PC-9 (cell line): ENCODE results near the gene RBMS2. TPM values are rescaled to one million over a fixed set of nuclear protein-coding genes. Genes with fewer than 3 reads are reported as not detected.

Source experiments
- BruUV-seq: library from RNA; stranded (reverse); fragments of 400-500 nt; replicated peaks from 2 replicates; lab custom pipeline; 2021; lab: Mats Ljungman, UMichigan
- CTCF ChIA-PET: fragments of 300-600 bp; sonication (Branson Sonifier 250); formaldehyde crosslinking; loops from one replicate; lab custom pipeline; 2022; ENCODE audit warnings: antibody characterized with exemption; lab: Charles Lee
- POLR2A ChIA-PET: fragments of 300-600 bp; sonication (Branson Sonifier 250); formaldehyde crosslinking; loops from one replicate; lab custom pipeline; 2022; ENCODE audit warnings: antibody characterized with exemption; ENCODE audit not compliant: unreplicated experiment; lab: Charles Lee
- DNase-seq, 2 experiments: peaks; one replicate each; pipeline versions ENCODE4 v3.0.0 to v3.0.0-alpha.2; 2015 to 2022; ENCODE audit warnings: mixed read lengths in 1 of 2
- H2AFZ ChIP-seq: fragments of 200-600 bp; sonication (generic); 2 replicates; pipeline ENCODE4 v1.8.1; 2017; ENCODE audit warnings: antibody characterized with exemption
- H3F3A ChIP-seq: fragments of 200-600 bp; sonication (generic); 2 replicates; pipeline ENCODE4 v1.8.1; 2017; ENCODE audit warnings: antibody characterized with exemption, mild to moderate bottlenecking, low read depth; ENCODE audit not compliant: insufficient read depth
- H3K27ac ChIP-seq: fragments of 200-600 bp; sonication (generic); 2 replicates; pipeline ENCODE4 v1.6.1; 2016; ENCODE audit warnings: mixed run types
- H3K27me3 ChIP-seq: fragments of 200-600 bp; sonication (generic); 2 replicates; pipeline ENCODE4 v1.6.1; 2016; ENCODE audit warnings: low read depth, mixed run types; ENCODE audit not compliant: insufficient read depth
- H3K36me3 ChIP-seq: fragments of 200-600 bp; sonication (generic); 2 replicates; pipeline ENCODE4 v1.6.1; 2016; ENCODE audit warnings: low read depth, mixed run types
- H3K4me1 ChIP-seq: fragments of 200-600 bp; sonication (generic); replicated peaks from 2 replicates; pipeline ENCODE4 v1.6.1; 2016; ENCODE audit warnings: mixed run types; ENCODE audit not compliant: insufficient read depth
- H3K4me2 ChIP-seq: fragments of 200-600 bp; sonication (generic); 2 replicates; pipeline ENCODE4 v1.6.1; 2017; ENCODE audit warnings: mixed run types
- H3K4me3 ChIP-seq: fragments of 200-600 bp; sonication (generic); 2 replicates; pipeline ENCODE4 v1.6.1; 2016; ENCODE audit warnings: mixed run types
- H3K79me2 ChIP-seq: fragments of 200-600 bp; sonication (generic); 2 replicates; pipeline ENCODE4 v1.6.1; 2017; ENCODE audit warnings: low read depth, mixed run types
- H3K9me2 ChIP-seq: fragments of 200-600 bp; sonication (generic); 2 replicates; pipeline ENCODE4 v1.8.1; 2017; ENCODE audit warnings: mild to moderate bottlenecking; ENCODE audit not compliant: insufficient read depth
- H3K9me3 ChIP-seq: fragments of 200-600 bp; sonication (generic); 2 replicates; pipeline ENCODE4 v1.8.1; 2016; ENCODE audit warnings: low read depth; ENCODE audit not compliant: insufficient read depth
- H4K20me1 ChIP-seq: fragments of 200-600 bp; sonication (generic); 2 replicates; pipeline ENCODE4 v1.8.1; 2017; ENCODE audit not compliant: insufficient read depth
- CTCF ChIP-seq: fragments of 200-600 bp; sonication (generic); conservative IDR thresholded peaks from 2 replicates; pipeline ENCODE4 v1.6.1; 2017; ENCODE audit warnings: mixed run types, antibody characterized with exemption, mild to moderate bottlenecking, moderate library complexity
- EZH2 ChIP-seq: fragments of 200-600 bp; sonication (generic); IDR thresholded peaks from 2 replicates; pipeline ENCODE4 v1.8.0; 2017; ENCODE audit warnings: antibody characterized with exemption, low read depth
- intact Hi-C: fragments of 100-400 bp; cut with micrococcal nuclease; formaldehyde crosslinking; loops from one replicate; pipeline ENCODE4 v1.10.0; 2022; ENCODE audit not compliant: unreplicated experiment
- total RNA-seq: library from RNA; stranded (reverse); gene quantifications from 2 replicates; pipeline ENCODE4 v1.2.3, GENCODE V29; 2021

RBMS2 gene
- total RNA-seq, 1 experiment from 2014 or later: 81.8 TPM

GRCh38 chr12:56633468-56634241, 112.0 kb downstream of the RBMS2 start:
- Histone ChIP-seq H3K9me2 (no peaks in the 10 kb centered on the region), H3K9me3 (no peaks in the 10 kb centered on the region), H3K27ac (peak overlapping the region; percentile 58), H3K4me2 (peak overlapping the region; percentile 100), H3K27me3 (no peaks in the 10 kb centered on the region), H3K79me2 (peaks cover 61% of the 10 kb centered on the region), H3K4me3 (peak overlapping the region; percentile 91), H2AFZ (peak overlapping the region; percentile 80; the same call in 1 of the 2 replicates), H4K20me1 (peaks cover 3% of the 10 kb centered on the region), H3K36me3 (peaks cover 10% of the 10 kb centered on the region), H3F3A (peaks cover 38% of the 10 kb centered on the region), H3K4me1 (peaks cover 40% of the 10 kb centered on the region)
- ChIA-PET CTCF (interaction anchor here (0.7 kb wide), 1 partner anchor 387 kb away, joined by 6 read pairs; no protein-coding TSS in a partner anchor), POLR2A (interaction anchor here (0.5 to 1.0 kb wide), 7 partner anchors 92 to 383 kb away, joined by 3 to 11 read pairs (median 5); partner anchors contain the start of genes NACA and TAC3)
- no peak for DNase-seq
- TF ChIP-seq CTCF (no peak), EZH2 (no peak)
- intact Hi-C loops: loop anchor here (2.0 to 10.0 kb wide), 3 partner anchors 371 to 515 kb away; partner anchors contain the start of genes ZBTB39 and ZC3H10
- BruUV-seq: no TSS peak

- no peaks in the 10 kb centered on the region for H3K9me3 ChIP-seq
- POLR2A ChIA-PET: interaction anchor here (0.5 to 1.0 kb wide), 7 partner anchors 12 to 382 kb away, joined by 3 to 11 read pairs (median 5); partner anchors contain the start of genes NACA and TAC3
- H4K20me1 ChIP-seq: peaks cover 3% of the 10 kb centered on the region; the same call in 1 of the 2 replicates
- no TSS peak for BruUV-seq
- DNase-seq: peak; percentile 74 to 87
- no peaks in the 10 kb centered on the region for H3K27me3 ChIP-seq
- peaks cover 58% of the 10 kb centered on the region for H3K79me2 ChIP-seq
- peaks cover 39% of the 10 kb centered on the region for H3K4me1 ChIP-seq
- peak overlapping the region; percentile 58 for H3K27ac ChIP-seq
- no peaks in the 10 kb centered on the region for H3K9me2 ChIP-seq
- TF ChIP-seq EZH2 (no peak), CTCF (no peak)
- CTCF ChIA-PET: no interaction called here
- peak overlapping the region; percentile 80 for H2AFZ ChIP-seq
- peak overlapping the region; percentile 91 for H3K4me3 ChIP-seq
- H3F3A ChIP-seq: peaks cover 43% of the 10 kb centered on the region
- H3K36me3 ChIP-seq: peaks cover 14% of the 10 kb centered on the region
- H3K4me2 ChIP-seq: peak overlapping the region; percentile 100
- intact Hi-C loops: loop anchor here (2.0 to 10.0 kb wide), 3 partner anchors 370 to 516 kb away; partner anchors contain the start of genes ZBTB39 and ZC3H10
These were observed 112.7 kb downstream of the RBMS2 start for GRCh38 chr12:56634242-56634836.
